ENCODE results near the gene AP4S1.

Gene AP4S1

GRCh38 chr14:31125231-31125630 is 99.8 kb downstream of the AP4S1 start:
- no peak overlapping the region for H3K27ac ChIP-seq (ENCODE audit: extremely low read depth, low read depth, low read length)
- H3K9me3 ChIP-seq (ENCODE audit: control insufficient read depth, insufficient read depth, low read depth, low read length) = no peaks in the 10 kb centered on the region
- no peaks in the 10 kb centered on the region for H3K4me1 ChIP-seq (ENCODE audit: control insufficient read depth, insufficient read depth, low read length)
- H3K4me3 ChIP-seq (ENCODE audit: low read depth, low read length) = no peak overlapping the region
- ChIA-PET CTCF (interaction anchor here (0.6 kb wide), 1 partner anchor 148 kb away, joined by 3 read pairs; no protein-coding TSS in a partner anchor), POLR2A (no interaction called here)
- no peak for TF ChIP-seq ZNF146 (tag by site-specific recombination; IDR thresholded peaks at IDR 0.05)
- no peak for TF ChIP-seq SCRT2 (tag by site-specific recombination; IDR thresholded peaks at IDR 0.05)
- no peak for TF ChIP-seq ZBTB6 (tag by site-specific recombination; IDR thresholded peaks at IDR 0.05)
- no peak for TF ChIP-seq TCF7L2 (IDR thresholded peaks at IDR 0.05; ENCODE audit: borderline replicate concordance, low read depth, low read length)
- no peak for TF ChIP-seq ZNF530 (tag by site-specific recombination; IDR thresholded peaks at IDR 0.05; ENCODE audit: low read depth)
- no peak for TF ChIP-seq ZNF324 (tag by site-specific recombination; IDR thresholded peaks at IDR 0.05)
- TF ChIP-seq ZNF776 (tag by site-specific recombination; IDR thresholded peaks at IDR 0.05; ENCODE audit: borderline replicate concordance) = no peak
- H3K36me3 ChIP-seq (ENCODE audit: control insufficient read depth in 2 of 2, insufficient read depth in 1 of 2, low read length in 2 of 2) = peaks cover 68 to 75% of the 10 kb centered on the region in 2 experiments

- Histone ChIP-seq H3K9me3 (ENCODE audit: control insufficient read depth, insufficient read depth, low read depth, low read length) (no peaks in the 10 kb centered on the region), H3K4me3 (ENCODE audit: low read depth, low read length) (no peak overlapping the region), H3K4me1 (ENCODE audit: control insufficient read depth, insufficient read depth, low read length) (no peaks in the 10 kb centered on the region), H3K36me3 (ENCODE audit: control insufficient read depth in 2 of 2, insufficient read depth in 1 of 2, low read length in 2 of 2) (peaks cover 66 to 70% of the 10 kb centered on the region in 2 experiments), H3K27ac (ENCODE audit: extremely low read depth, low read depth, low read length) (no peak overlapping the region)
- CTCF ChIA-PET = interaction anchor here (0.5 to 1.0 kb wide), 5 partner anchors 41 to 254 kb away, joined by 3 to 4 read pairs (median 3); no protein-coding TSS in a partner anchor
- TF ChIP-seq ZSCAN4 (tag by site-specific recombination; IDR thresholded peaks at IDR 0.05) (no peak), ZNF223 (tag by site-specific recombination; IDR thresholded peaks at IDR 0.05) (no peak), ZNF341 (tag by site-specific recombination; IDR thresholded peaks at IDR 0.05; ENCODE audit: low read depth) (no peak), ZNF629 (tag by site-specific recombination; IDR thresholded peaks at IDR 0.05) (no peak), ZNF837 (tag by site-specific recombination; IDR thresholded peaks at IDR 0.05) (no peak), ZNF623 (tag by site-specific recombination; IDR thresholded peaks at IDR 0.05) (no peak)
- POLR2A ChIA-PET = no interaction called here
Observed at GRCh38 chr14:31126680-31127079, 101.2 kb downstream of the AP4S1 start.

- no peak overlapping the region for H3K27ac ChIP-seq (ENCODE audit: extremely low read depth, low read depth, low read length)
- no peaks in the 10 kb centered on the region for H3K9me3 ChIP-seq (ENCODE audit: control insufficient read depth, insufficient read depth, low read depth, low read length)
- CTCF ChIA-PET = interaction anchor here (0.7 kb wide), 1 partner anchor 18 kb away, joined by 3 read pairs; no protein-coding TSS in a partner anchor
- H3K4me3 ChIP-seq (ENCODE audit: low read depth, low read length) = no peak overlapping the region
- no peaks in the 10 kb centered on the region for H3K4me1 ChIP-seq (ENCODE audit: control insufficient read depth, insufficient read depth, low read length)
- POLR2A ChIA-PET = no interaction called here
- peaks cover 64 to 75% of the 10 kb centered on the region in 2 experiments for H3K36me3 ChIP-seq (ENCODE audit: control insufficient read depth in 2 of 2, insufficient read depth in 1 of 2, low read length in 2 of 2)
- TF ChIP-seq AEBP2 (tag by site-specific recombination; IDR thresholded peaks at IDR 0.05; ENCODE audit: borderline replicate concordance) (no peak), ZNF843 (tag by site-specific recombination; IDR thresholded peaks at IDR 0.05) (no peak), ZNF311 (tag by site-specific recombination; IDR thresholded peaks at IDR 0.05; ENCODE audit: borderline replicate concordance) (no peak), ZNF549 (tag by site-specific recombination; IDR thresholded peaks at IDR 0.05) (no peak), GLI2 (tag by site-specific recombination; IDR thresholded peaks at IDR 0.05; ENCODE audit: borderline replicate concordance, low read depth) (no peak), ZBTB49 (tag by site-specific recombination; IDR thresholded peaks at IDR 0.05; ENCODE audit: low read depth) (no peak), YY1 (tag by site-specific recombination; IDR thresholded peaks at IDR 0.05) (no peak), PRDM6 (tag by site-specific recombination; IDR thresholded peaks at IDR 0.05) (no peak), YY2 (tag by site-specific recombination; IDR thresholded peaks at IDR 0.05) (no peak), ZNF776 (tag by site-specific recombination; IDR thresholded peaks at IDR 0.05; ENCODE audit: borderline replicate concordance) (no peak), ZNF704 (tag by site-specific recombination; IDR thresholded peaks at IDR 0.05) (no peak)
Observed at GRCh38 chr14:31127690-31128089, 102.2 kb downstream of the AP4S1 start.

All from HEK293 (cell line).